Transverse colon (tissue), 4 donors: Measurements from ENCODE around the gene GREB1L.

Source experiments
- CTCF ChIP-seq, 5 experiments: fragments of 200-600 bp in 3 of 5; fragments of 450-650 bp in 2 of 5; sonication (generic) in 3 of 5; IDR thresholded peaks; 1 replicate in 2 of 5; 2 replicates in 3 of 5; pipeline ENCODE4 v1.5.1; 2016 to 2017; ENCODE audit warnings: antibody characterized with exemption in 5 of 5, inconsistent platforms in 3 of 5, mild to moderate bottlenecking in 2 of 5, moderate library complexity in 1 of 5
- POLR2AphosphoS5 ChIP-seq, 3 donors: sonication (generic); formaldehyde crosslinking; IDR thresholded peaks; one replicate each; pipeline ENCODE4 v1.6.1; 2016; ENCODE audit warnings: antibody characterized with exemption in 3 of 3

DNA sequence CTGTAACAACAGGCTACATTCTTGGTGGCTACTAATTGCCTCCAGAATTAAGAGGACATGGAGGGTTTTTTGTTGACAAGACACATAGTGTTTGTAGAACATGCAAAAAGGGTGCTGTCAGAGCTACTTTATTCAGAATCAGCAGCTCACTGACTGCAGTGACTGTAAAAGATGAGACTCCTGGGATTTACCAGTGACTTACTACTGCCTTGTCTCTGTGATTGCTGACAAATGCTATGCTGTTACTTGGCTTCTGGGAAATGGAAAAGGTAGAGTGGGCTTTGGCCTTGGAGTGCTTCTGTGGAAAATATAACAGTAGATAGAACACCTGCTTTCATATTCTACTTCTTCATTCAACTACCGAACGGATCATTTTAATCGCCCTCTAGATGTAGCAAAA lies 47.8 kb downstream of the GREB1L start:
- TF ChIP-seq CTCF (IDR thresholded peaks at IDR 0.05) (no peak), POLR2AphosphoS5 (IDR thresholded peaks at IDR 0.05) (no peak)
